GM18909 (cell line): ENCODE data around the gene SDR42E1.
"Not testable (repeated sequence)": the region's sequence is repeated elsewhere in the genome, so short reads cannot be mapped to it uniquely, and the experiment has no call there.

ENCODE experiments used
- ATAC-seq: cut with Tn5 transposase; IDR thresholded peaks from one replicate; pipeline ENCODE4 v1.9.1; 2021; ENCODE audit warnings: mild to moderate bottlenecking; ENCODE audit not compliant: unreplicated experiment, poor library complexity

SDR42E1 gene

GRCh38 chr16:82040296-82040695 lies 29.0 kb upstream of the SDR42E1 start:
- ATAC-seq = no peak

- no peak for ATAC-seq
These were observed 26.4 kb upstream of the SDR42E1 start for GRCh38 chr16:82037666-82038065.

GRCh38 chr16:82037251-82037650 lies 26.0 kb upstream of the SDR42E1 start:
- no peak for ATAC-seq

GRCh38 chr16:82034981-82035612 lies 23.8 kb upstream of the SDR42E1 start, which contains the start of gene HSD17B2:
TSS of gene HSD17B2 (plus strand) at chr16:82035253. CDS start at chr16:82035425, 172 bp downstream.
- no peak for ATAC-seq

- no peak for ATAC-seq
These were observed 22.5 kb upstream of the SDR42E1 start for GRCh38 chr16:82033683-82034300.

- ATAC-seq = no peak
These were observed 21.7 kb upstream of the SDR42E1 start for GRCh38 chr16:82033006-82033405.

GRCh38 chr16:82031116-82032084 lies 20.1 kb upstream of the SDR42E1 start:
- no peak for ATAC-seq

- no peak for ATAC-seq
These were observed 16.4 kb upstream of the SDR42E1 start for GRCh38 chr16:82027629-82028064.

GRCh38 chr16:82024883-82025282 lies 13.6 kb upstream of the SDR42E1 start:
- no peak for ATAC-seq

- no peak for ATAC-seq
These were observed 13.0 kb upstream of the SDR42E1 start for GRCh38 chr16:82024316-82024715.

- no peak for ATAC-seq
These were observed 11.9 kb upstream of the SDR42E1 start for GRCh38 chr16:82023206-82023605.

- no peak for ATAC-seq
These were observed 8.8 kb upstream of the SDR42E1 start for GRCh38 chr16:82020051-82020450.

- no peak for ATAC-seq
These were observed 8.3 kb upstream of the SDR42E1 start for GRCh38 chr16:82019535-82019934.

GRCh38 chr16:82017911-82018568 lies 6.8 kb upstream of the SDR42E1 start:
- ATAC-seq = no peak

GRCh38 chr16:82016964-82017363 lies 5.7 kb upstream of the SDR42E1 start:
- no peak for ATAC-seq

- no peak for ATAC-seq
These were observed 5.0 kb upstream of the SDR42E1 start for GRCh38 chr16:82016263-82016662.

- no peak for ATAC-seq
These were observed 1.9 kb upstream of the SDR42E1 start for GRCh38 chr16:82013139-82013538.

- ATAC-seq = no peak
These were observed 621 bp downstream of the SDR42E1 start for GRCh38 chr16:82010649-82011048.

GRCh38 chr16:82009789-82010188 lies 1.5 kb downstream of the SDR42E1 start:
- not testable (repeated sequence) for ATAC-seq

- ATAC-seq = no peak
These were observed 2.2 kb downstream of the SDR42E1 start for GRCh38 chr16:82008957-82009592.
